Skin epidermis (tissue), 12 donors: Measurements from ENCODE around the gene NADK.
A peak's percentile ranks its signal among the peaks of the same experiment; 100 is the strongest.

Source experiments
- H3K27ac ChIP-seq, 21 experiments: fragments of 200-600 bp; sonication (generic) in 11 of 21; one replicate each; pipeline ENCODE4 v1.5.0; 2020; ENCODE audit warnings: mild to moderate bottlenecking in 3 of 21, inconsistent platforms in 2 of 21, moderate library complexity in 2 of 21
- H3K4me3 ChIP-seq, 7 experiments: fragments of 200-600 bp; sonication (generic) in 2 of 7; one replicate each; pipeline ENCODE4 v1.5.0; 2020; ENCODE audit warnings: inconsistent platforms in 2 of 7, mild to moderate bottlenecking in 2 of 7, moderate library complexity in 1 of 7

NADK gene

DNA sequence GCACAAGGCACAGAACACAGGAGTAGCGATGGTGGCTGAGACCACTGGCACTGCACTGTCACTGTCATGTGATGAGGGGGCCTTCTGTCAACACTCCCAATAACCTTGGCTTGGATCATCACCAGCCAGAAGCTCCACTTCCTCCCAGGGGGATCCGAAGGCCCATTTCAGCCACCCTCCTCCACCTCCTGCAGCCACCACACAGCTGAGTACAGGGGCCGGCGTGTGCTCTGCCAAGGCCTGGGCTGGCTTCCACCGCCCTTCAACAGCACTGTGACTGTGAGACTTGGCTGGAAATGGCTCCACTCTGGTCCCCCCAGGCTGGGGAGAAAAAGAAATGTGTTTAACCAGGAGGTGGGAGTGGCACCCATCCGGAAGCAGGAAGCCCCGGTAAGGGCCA is 9.9 kb upstream of the NADK start:
- H3K27ac ChIP-seq, result peak overlapping the region in 1 of 21 experiments; percentile 8

DNA sequence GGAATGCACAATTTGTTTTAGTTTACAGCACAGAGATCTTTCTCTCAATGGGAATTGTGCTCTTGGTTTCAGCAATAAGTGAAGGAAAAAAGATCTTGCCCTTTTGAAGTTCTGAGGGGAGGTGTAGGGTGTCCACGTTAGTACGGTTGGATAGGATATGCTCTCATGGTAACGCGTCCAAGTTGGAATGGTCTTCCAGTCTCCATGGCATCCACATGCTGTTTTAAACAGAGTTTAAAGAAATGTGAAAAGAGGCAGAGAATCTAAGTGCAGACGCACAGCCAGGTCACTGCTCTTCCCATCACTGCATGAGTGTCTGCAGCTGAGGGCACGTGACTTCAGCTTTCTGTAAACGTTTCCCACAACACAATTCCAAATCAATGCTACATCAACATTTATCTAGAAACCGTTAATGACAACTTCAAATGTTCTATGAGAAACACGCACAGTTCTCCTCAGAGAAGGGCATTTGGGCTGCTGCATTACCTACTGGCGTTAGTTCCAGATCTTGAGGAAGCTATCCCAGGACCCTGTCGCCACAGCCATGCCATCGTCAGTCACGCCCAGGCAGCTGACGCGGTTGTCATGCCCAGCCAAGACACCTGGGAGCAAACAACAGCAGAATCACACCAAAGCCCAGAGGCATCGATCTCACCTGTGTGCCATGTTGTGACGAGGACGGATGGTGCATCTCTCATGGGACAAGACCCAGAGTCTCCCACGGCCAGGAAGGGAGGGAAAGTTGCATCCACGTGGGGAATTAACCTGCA is 8.8 kb upstream of the NADK start:
- H3K27ac ChIP-seq, result no peak overlapping the region
- H3K4me3 ChIP-seq, result no peak overlapping the region

More for the DNA sequence above, 9.9 kb upstream of the NADK start:
- no peak overlapping the region for H3K4me3 ChIP-seq

GRCh38 chr1:1785666-1786065 is 7.4 kb upstream of the NADK start:
- Histone ChIP-seq H3K27ac (no peak overlapping the region), H3K4me3 (no peak overlapping the region)

DNA sequence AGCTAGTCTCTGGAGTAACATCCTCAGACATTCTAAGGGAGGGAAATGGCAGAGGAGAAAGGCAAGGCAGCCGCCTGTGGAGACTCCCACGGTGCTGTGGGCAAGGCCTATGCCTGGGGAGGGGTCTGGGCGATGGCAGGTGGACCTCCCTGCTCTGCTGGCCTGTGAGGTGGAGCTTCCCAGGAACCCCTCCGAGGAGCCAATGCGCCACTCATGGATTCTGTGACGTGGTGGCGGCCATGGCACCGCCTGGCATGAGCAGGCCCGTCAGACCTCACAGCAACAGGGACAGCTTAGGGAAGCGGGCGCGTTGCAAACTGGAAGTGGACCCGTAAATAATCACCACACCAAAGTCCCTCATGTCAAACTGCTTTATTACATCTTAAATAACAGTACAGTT is 6.7 kb upstream of the NADK start:
- no peak overlapping the region for H3K27ac ChIP-seq
- H3K4me3 ChIP-seq, result no peak overlapping the region

GRCh38 chr1:1783320-1783719 is 5.0 kb upstream of the NADK start:
- H3K27ac ChIP-seq, result peak overlapping the region in 17 of 21 experiments; percentile 35 to 96 (median 81)
- no peak overlapping the region for H3K4me3 ChIP-seq

GRCh38 chr1:1782399-1783221 is 4.3 kb upstream of the NADK start:
- H3K27ac ChIP-seq, result peak overlapping the region in 20 of 21 experiments; percentile 21 to 96 (median 78)
- peak overlapping the region in 3 of 7 experiments; percentile 1 to 25 (median 19) for H3K4me3 ChIP-seq

GRCh38 chr1:1781526-1781903 is 3.2 kb upstream of the NADK start:
- peak overlapping the region in 18 of 21 experiments; percentile 27 to 96 (median 88) for H3K27ac ChIP-seq
- H3K4me3 ChIP-seq, result no peak overlapping the region

- H3K4me3 ChIP-seq, result no peak overlapping the region
These were observed 2.6 kb upstream of the NADK start for GRCh38 chr1:1780598-1781525.

GRCh38 chr1:1779691-1780597 is 1.7 kb upstream of the NADK start:
- H3K4me3 ChIP-seq, result peak overlapping the region in 4 of 7 experiments; percentile 56 to 93 (median 85)
- H3K27ac ChIP-seq, result peak overlapping the region in 20 of 21 experiments; percentile 27 to 98 (median 88)

More at GRCh38 chr1:1780598-1781525, 2.6 kb upstream of the NADK start:
- H3K27ac ChIP-seq, result peak overlapping the region in 20 of 21 experiments; percentile 27 to 96 (median 87)

DNA sequence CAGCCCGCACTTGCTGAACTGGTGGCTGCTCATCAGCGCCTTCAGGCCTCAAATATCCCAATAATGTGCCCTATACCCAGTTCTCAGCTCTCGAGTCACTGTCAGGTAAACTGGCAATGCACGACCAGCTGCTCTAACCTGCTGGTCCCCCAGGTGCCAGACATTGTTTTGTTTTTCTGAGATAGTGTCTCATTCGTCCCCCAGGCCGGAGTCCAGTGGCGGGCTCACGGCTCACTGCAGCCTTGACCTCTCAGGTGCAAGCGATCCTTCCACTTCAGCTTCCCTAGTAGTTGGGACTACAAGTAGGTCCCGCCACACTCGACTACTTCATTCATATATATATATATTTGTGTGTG is 1.0 kb upstream of the NADK start:
- peak overlapping the region in 20 of 21 experiments; percentile 72 to 98 (median 90) for H3K27ac ChIP-seq
- H3K4me3 ChIP-seq, result peak overlapping the region; percentile 56 to 93 (median 82)

- H3K4me3 ChIP-seq, result peak overlapping the region; percentile 56 to 93 (median 82)
- H3K27ac ChIP-seq, result peak overlapping the region; percentile 72 to 98 (median 90)
These were observed 521 bp upstream of the NADK start for GRCh38 chr1:1778663-1779319.

DNA sequence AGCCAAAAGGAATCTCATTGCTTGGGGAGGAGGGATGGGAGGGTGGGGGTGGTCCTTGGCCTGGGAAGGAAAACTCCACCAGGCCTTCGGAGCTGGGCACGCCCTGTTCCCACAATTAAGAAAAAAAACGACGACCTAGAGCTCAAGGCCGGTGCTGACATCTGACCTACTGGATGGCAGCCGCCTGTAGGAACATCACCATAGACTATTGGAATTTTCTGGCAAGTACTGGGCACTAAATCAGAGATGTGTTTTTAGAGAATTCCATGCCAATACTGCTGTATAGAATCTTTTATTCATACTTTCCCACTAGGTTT is 729 bp downstream of the NADK start:
- Histone ChIP-seq H3K4me3 (peak overlapping the region; percentile 56 to 93 (median 82)), H3K27ac (peak overlapping the region in 20 of 21 experiments; percentile 56 to 98 (median 92))

- H3K27ac ChIP-seq, result peak overlapping the region in 18 of 21 experiments; percentile 66 to 98 (median 92)
- H3K4me3 ChIP-seq, result peak overlapping the region; percentile 56 to 93 (median 82)
These were observed 1.3 kb downstream of the NADK start for GRCh38 chr1:1776672-1777582.

- Histone ChIP-seq H3K4me3 (no peak overlapping the region), H3K27ac (peak overlapping the region in 8 of 21 experiments; percentile 17 to 98 (median 94))
These were observed 2.7 kb downstream of the NADK start for GRCh38 chr1:1775327-1776226.

DNA sequence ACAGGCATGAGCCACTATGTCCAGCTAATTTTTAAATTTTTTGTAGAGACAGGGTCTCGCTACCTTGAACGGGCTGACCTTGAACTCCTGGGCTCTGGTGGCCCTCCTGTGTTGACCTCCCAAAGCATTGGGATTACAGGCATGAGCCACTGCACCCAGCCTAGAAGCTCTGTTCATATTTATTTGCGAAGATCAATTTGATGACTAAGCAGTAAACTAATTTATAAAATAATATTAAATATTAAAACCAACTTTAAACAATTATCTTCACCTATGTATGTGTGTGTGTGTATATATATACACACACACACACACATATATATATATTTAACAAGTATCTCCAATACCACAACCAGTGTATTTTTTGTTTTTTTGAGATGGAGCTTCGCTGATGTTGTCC is 4.4 kb downstream of the NADK start:
- no peak overlapping the region for H3K4me3 ChIP-seq
- no peak overlapping the region for H3K27ac ChIP-seq

DNA sequence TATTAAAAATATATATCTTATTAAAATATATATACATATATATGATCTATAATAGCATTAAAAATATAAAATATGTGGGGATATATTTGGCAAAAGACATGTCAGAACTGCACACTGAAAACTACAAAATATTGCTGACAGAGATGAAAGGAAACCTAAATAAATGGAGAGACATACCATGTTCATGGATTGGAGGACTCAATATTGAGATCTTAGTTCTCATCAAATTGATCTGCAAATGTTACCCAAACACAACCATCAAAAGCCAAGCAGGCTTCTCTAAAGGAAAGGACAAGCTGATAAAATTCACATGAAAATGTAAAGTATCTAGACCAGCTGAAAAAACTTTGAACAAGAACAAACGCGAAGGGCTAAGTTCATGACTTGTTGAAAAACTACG is 7.2 kb downstream of the NADK start:
- H3K4me3 ChIP-seq, result no peak overlapping the region
- no peak overlapping the region for H3K27ac ChIP-seq
